Liver (tissue), 9 donors: ENCODE data around the gene IFTAP. TPM values are rescaled to one million over a fixed set of nuclear protein-coding genes. Genes with fewer than 3 reads are reported as not detected.

Experiments used
- DNase-seq: peaks from one replicate; pipeline ENCODE4 v3.0.0-alpha.2; 2017; ENCODE audit warnings: low spot score
- H3K27ac ChIP-seq, 2 donors: one replicate each; pipeline ENCODE4 v1.7.0; 2013; ENCODE audit warnings: inconsistent platforms in 2 of 2, low read length in 2 of 2, control low read depth in 1 of 2, low read depth in 1 of 2, mild to moderate bottlenecking in 1 of 2
- H3K27me3 ChIP-seq, 4 donors: one replicate each; pipeline versions ENCODE4 v1.6.1 to v1.7.0; 2013; ENCODE audit warnings: low read length in 3 of 4, inconsistent platforms in 1 of 4, mild to moderate bottlenecking in 1 of 4, moderate library complexity in 1 of 4; ENCODE audit not compliant: control insufficient read depth in 4 of 4, insufficient read depth in 4 of 4
- H3K36me3 ChIP-seq, 4 donors: one replicate each; pipeline versions ENCODE4 v1.6.1 to v1.7.0; 2013; ENCODE audit warnings: low read length in 3 of 4, mild to moderate bottlenecking in 3 of 4, low read depth in 1 of 4, moderate library complexity in 1 of 4; ENCODE audit not compliant: control insufficient read depth in 4 of 4, insufficient read depth in 3 of 4
- H3K4me1 ChIP-seq, 4 donors: one replicate each; pipeline versions ENCODE4 v1.6.1 to v1.7.0; 2013; ENCODE audit warnings: low read length in 3 of 4, mild to moderate bottlenecking in 3 of 4, moderate library complexity in 1 of 4; ENCODE audit not compliant: control insufficient read depth in 4 of 4, insufficient read depth in 4 of 4
- H3K4me3 ChIP-seq, 3 donors: one replicate each; pipeline versions ENCODE4 v1.6.1 to v1.7.0; 2013; ENCODE audit warnings: low read length in 3 of 3, control low read depth in 1 of 3, low read depth in 1 of 3, mild to moderate bottlenecking in 1 of 3
- H3K9ac ChIP-seq, 2 donors: one replicate each; pipeline ENCODE4 v1.7.0; 2013; ENCODE audit warnings: low read length in 2 of 2, mild to moderate bottlenecking in 2 of 2, moderate library complexity in 2 of 2, control low read depth in 1 of 2, low read depth in 1 of 2
- H3K9me3 ChIP-seq, 4 donors: one replicate each; pipeline versions ENCODE4 v1.6.1 to v1.7.0; 2013; ENCODE audit warnings: low read length in 3 of 4; ENCODE audit not compliant: control insufficient read depth in 4 of 4
- ATF3 ChIP-seq: IDR thresholded peaks from 2 replicates; pipeline ENCODE4 v1.6.1; 2016; ENCODE audit warnings: antibody characterized with exemption
- CTCF ChIP-seq: fragments of 150-350 bp; IDR thresholded peaks from 2 replicates; pipeline ENCODE4 v1.5.1; 2017; ENCODE audit warnings: improper control_type of control experiment, low read depth, low read length; ENCODE audit not compliant: missing input control
- EGR1 ChIP-seq, 2 donors: IDR thresholded peaks; 2 replicates each; pipeline ENCODE4 v1.6.1; 2016 to 2018; ENCODE audit warnings: antibody characterized with exemption in 2 of 2, low read depth in 2 of 2
- FOXA1 ChIP-seq: IDR thresholded peaks from 2 replicates; pipeline ENCODE4 v1.6.1; 2016; ENCODE audit warnings: antibody characterized with exemption
- FOXA2 ChIP-seq: IDR thresholded peaks from 2 replicates; pipeline ENCODE4 v1.6.1; 2016; ENCODE audit warnings: antibody characterized with exemption
- GABPA ChIP-seq, 2 donors: IDR thresholded peaks in 1 of 2; conservative IDR thresholded peaks in 1 of 2; 2 replicates each; pipeline ENCODE4 v1.6.1; 2016; ENCODE audit warnings: antibody characterized with exemption in 2 of 2, mild to moderate bottlenecking in 1 of 2, moderate library complexity in 1 of 2
- HNF4A ChIP-seq, 2 donors: conservative IDR thresholded peaks; 2 replicates each; pipeline ENCODE4 v1.6.1; 2016; ENCODE audit warnings: antibody characterized with exemption in 2 of 2, mild to moderate bottlenecking in 2 of 2
- HNF4G ChIP-seq: IDR thresholded peaks from 2 replicates; pipeline ENCODE4 v1.6.1; 2016; ENCODE audit warnings: antibody characterized with exemption
- JUND ChIP-seq, 2 donors: IDR thresholded peaks; 2 replicates each; pipeline ENCODE4 v1.6.1; 2016; ENCODE audit warnings: antibody characterized with exemption in 2 of 2
- NR2F2 ChIP-seq: IDR thresholded peaks from 2 replicates; pipeline ENCODE4 v1.6.1; 2016; ENCODE audit warnings: antibody characterized with exemption
- RAD21 ChIP-seq, 2 donors: IDR thresholded peaks; 2 replicates each; pipeline ENCODE4 v1.6.1; 2016; ENCODE audit warnings: antibody characterized with exemption in 2 of 2, mild to moderate bottlenecking in 2 of 2
- REST ChIP-seq: IDR thresholded peaks from 2 replicates; pipeline ENCODE4 v1.6.1; 2016; ENCODE audit warnings: antibody characterized with exemption, mild to moderate bottlenecking
- RXRA ChIP-seq, 2 donors: IDR thresholded peaks; 2 replicates each; pipeline ENCODE4 v1.6.1; 2017 to 2018; ENCODE audit warnings: antibody characterized with exemption in 2 of 2, mild to moderate bottlenecking in 1 of 2
- YY1 ChIP-seq: IDR thresholded peaks from 2 replicates; pipeline ENCODE4 v1.6.1; 2016; ENCODE audit warnings: antibody characterized with exemption, mild to moderate bottlenecking
- WGBS: extraction: QIAGEN DNeasy Blood & Tissue Kit; methylation state at CpG from one replicate; pipeline ENCODE4 v1.1.7; 2013; 5-methylcytosine and 5-hydroxymethylcytosine counted together
- polyA plus RNA-seq, 2 donors: library from polyadenylated mRNA; stranded (reverse) in 1 of 2; unstranded in 1 of 2; fragments of 200-250 nt in 1 of 2; fragments of >200 nt in 1 of 2; fragmentation: Nextera tagmentation in 1 of 2; extraction: Ambion mirVana in 1 of 2; gene quantifications; one replicate each; pipeline versions ENCODE4 v1.2.1 to v1.2.3, GENCODE V29; 2013 to 2015
- total RNA-seq, 2 donors: library from RNA; depleted of rRNA; stranded (reverse); fragments of >200 nt; gene quantifications; one replicate each; pipeline ENCODE4 v1.2.3, GENCODE V29; 2014
- TF ChIP-seq, protein P1 (sequence below): IDR thresholded peaks from 2 replicates; pipeline ENCODE4 v1.6.1; 2016; ENCODE audit warnings: antibody characterized with exemption
- donor health status: healthy.
- donor health status: healthy.
- donor health status: healthy.
- donor health status: healthy.
- donor health status: healthy.

The IFTAP gene
- total and polyA plus RNA-seq, 4 donors: 9.5 to 10.2 (median 9.7) TPM

DNA sequence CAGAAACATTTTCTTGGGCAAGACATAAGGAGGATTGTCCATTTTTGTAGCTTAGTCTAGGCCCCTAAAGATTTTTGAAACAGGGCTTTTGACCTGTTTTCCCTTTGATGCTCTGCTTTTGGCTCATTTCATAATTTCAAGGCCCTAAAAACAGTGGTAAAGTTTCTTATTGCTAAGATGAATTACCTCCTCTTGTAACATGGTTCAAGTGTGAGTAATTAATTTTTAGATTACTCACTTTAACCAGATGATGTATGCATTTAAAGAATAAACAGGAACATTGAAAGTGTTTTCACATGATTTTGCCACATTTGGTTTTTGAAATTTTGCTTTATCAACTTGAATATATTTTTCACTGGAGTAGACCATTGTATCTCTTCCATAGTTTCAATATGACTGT is 2.6 kb downstream of the IFTAP start:
- Histone ChIP-seq H3K9me3 (no peaks in the 10 kb centered on the region), H3K27ac (no peak overlapping the region), H3K4me3 (no peak overlapping the region), H3K4me1 (peaks cover 1 to 11% (median 7%) of the 10 kb centered on the region in 4 donors), H3K27me3 (peaks cover 0 to 3% (median 0%) of the 10 kb centered on the region in 4 donors), H3K36me3 (no peaks in the 10 kb centered on the region), H3K9ac (no peak overlapping the region)
- TF ChIP-seq ATF3: no peak
- no peak for TF ChIP-seq FOXA1
- TF ChIP-seq REST: no peak
- no peak for TF ChIP-seq NR2F2
- TF ChIP-seq HNF4G: no peak
- no peak for TF ChIP-seq JUND (IDR thresholded peaks at IDR 0.05)
- TF ChIP-seq HNF4A (conservative IDR thresholded peaks at IDR 0.05): no peak
- no peak for TF ChIP-seq CTCF
- TF ChIP-seq GABPA (IDR thresholded peaks at IDR 0.05 in 1 of 2, conservative IDR thresholded peaks at IDR 0.05 in 1 of 2): no peak
- no peak for TF ChIP-seq EGR1 (IDR thresholded peaks at IDR 0.05; ENCODE audit: low read depth in 2 of 2)
- TF ChIP-seq FOXA2: no peak
- no peak for TF ChIP-seq YY1
- TF ChIP-seq RAD21 (IDR thresholded peaks at IDR 0.05): no peak
- no peak for TF ChIP-seq RXRA (IDR thresholded peaks at IDR 0.05)
- TF ChIP-seq, protein P1, sequence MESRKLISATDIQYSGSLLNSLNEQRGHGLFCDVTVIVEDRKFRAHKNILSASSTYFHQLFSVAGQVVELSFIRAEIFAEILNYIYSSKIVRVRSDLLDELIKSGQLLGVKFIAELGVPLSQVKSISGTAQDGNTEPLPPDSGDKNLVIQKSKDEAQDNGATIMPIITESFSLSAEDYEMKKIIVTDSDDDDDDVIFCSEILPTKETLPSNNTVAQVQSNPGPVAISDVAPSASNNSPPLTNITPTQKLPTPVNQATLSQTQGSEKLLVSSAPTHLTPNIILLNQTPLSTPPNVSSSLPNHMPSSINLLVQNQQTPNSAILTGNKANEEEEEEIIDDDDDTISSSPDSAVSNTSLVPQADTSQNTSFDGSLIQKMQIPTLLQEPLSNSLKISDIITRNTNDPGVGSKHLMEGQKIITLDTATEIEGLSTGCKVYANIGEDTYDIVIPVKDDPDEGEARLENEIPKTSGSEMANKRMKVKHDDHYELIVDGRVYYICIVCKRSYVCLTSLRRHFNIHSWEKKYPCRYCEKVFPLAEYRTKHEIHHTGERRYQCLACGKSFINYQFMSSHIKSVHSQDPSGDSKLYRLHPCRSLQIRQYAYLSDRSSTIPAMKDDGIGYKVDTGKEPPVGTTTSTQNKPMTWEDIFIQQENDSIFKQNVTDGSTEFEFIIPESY: no peak
- DNase-seq: no peak

DNA sequence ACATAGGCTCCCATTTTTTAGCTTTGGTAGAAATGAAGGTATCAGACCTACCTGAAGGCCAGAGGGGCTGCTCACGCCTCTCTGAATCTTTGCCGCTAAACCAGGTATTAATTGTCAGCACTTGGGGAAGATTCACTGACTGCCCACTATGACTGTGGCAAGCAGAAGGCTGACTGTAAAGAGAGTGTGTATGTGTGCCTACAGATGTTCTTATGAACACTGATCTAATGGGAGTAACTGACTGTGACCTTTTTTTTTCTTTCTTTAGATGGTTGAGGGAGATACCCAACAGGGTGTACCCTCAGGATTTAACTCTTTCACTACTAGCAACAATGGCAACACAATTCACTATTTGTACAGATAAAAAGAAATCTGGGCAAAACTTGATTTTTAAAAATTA is 3.7 kb downstream of the IFTAP start, which contains the start of gene RAG2:
Gene RAG2 (minus strand): TSS at position 186 of the 400 bp plus-strand sequence. CDS start 4,068 bp downstream, outside the sequence.
- peaks cover 1 to 11% (median 7%) of the 10 kb centered on the region in 4 donors for H3K4me1 ChIP-seq
- H3K27ac ChIP-seq: no peak within 1 kb of the TSS
- no peak within 1 kb of the TSS for H3K4me3 ChIP-seq
- 89% methylated on average over 2 of the region's 2 CpGs for WGBS
- DNase-seq: no peak
- no peak within 1 kb of the TSS for H3K9ac ChIP-seq
- H3K36me3 ChIP-seq: no peaks in the 10 kb centered on the region
- H3K9me3 ChIP-seq: no peaks in the 10 kb centered on the region
- TF ChIP-seq ATF3 (no peak), JUND (IDR thresholded peaks at IDR 0.05) (no peak), YY1 (no peak), HNF4G (no peak), NR2F2 (no peak)
- no peaks in the 10 kb centered on the region for H3K27me3 ChIP-seq
